Upper lobe of right lung (tissue), 1 donor: ENCODE results near the gene TRAF2. TPM values are rescaled to one million over a fixed set of nuclear protein-coding genes. Genes with fewer than 3 reads are reported as not detected.

ENCODE experiments used
- ATAC-seq: fragments of 200-7000 bp; cut with Tn5 transposase; one replicate; pipeline ENCODE4 v1.9.1; 2020; ENCODE audit warnings: mild to moderate bottlenecking, moderate library complexity
- DNase-seq: peaks from one replicate; pipeline ENCODE4 v3.0.0-alpha.2; 2020
- H3K27ac ChIP-seq: fragments of 200-600 bp; one replicate; pipeline ENCODE4 v1.8.0; 2022
- H3K27me3 ChIP-seq: fragments of 200-600 bp; one replicate; pipeline ENCODE4 v1.8.0; 2022; ENCODE audit warnings: mild to moderate bottlenecking
- H3K36me3 ChIP-seq: fragments of 200-600 bp; one replicate; pipeline ENCODE4 v1.8.0; 2022
- H3K4me1 ChIP-seq: fragments of 200-600 bp; one replicate; pipeline ENCODE4 v1.8.0; 2022
- H3K4me3 ChIP-seq: fragments of 200-600 bp; one replicate; pipeline ENCODE4 v1.8.0; 2022; ENCODE audit warnings: mild to moderate bottlenecking
- H3K9me3 ChIP-seq: fragments of 200-600 bp; one replicate; pipeline ENCODE4 v1.8.0; 2022
- CTCF ChIP-seq: fragments of 200-600 bp; IDR thresholded peaks from one replicate; pipeline ENCODE4 v1.8.0; 2022; ENCODE audit warnings: antibody characterized with exemption
- intact Hi-C: fragments of 100-400 bp; cut with DNase I; formaldehyde crosslinking; loops from one replicate; pipeline ENCODE4 v1.11.0; 2022
- total RNA-seq: library from RNA; stranded (reverse); fragmentation: NEBNext Ultra II Directional; extraction: Animal tissue kit (Norgen Biotek cat#: 25700); gene quantifications from one replicate; pipeline ENCODE4 v1.2.1, GENCODE V29; 2021
- donor health status: DM: no; HTN: yes; CAD: no; lungs with severe emphysema.

Gene TRAF2
- total RNA-seq, 1 donor from 2014 or later: 14.8 TPM

- Histone ChIP-seq H3K4me1 (peaks cover 12% of the 10 kb centered on the region), H3K36me3 (no peaks in the 10 kb centered on the region), H3K27ac (no peak overlapping the region), H3K4me3 (no peak overlapping the region), H3K27me3 (no peaks in the 10 kb centered on the region), H3K9me3 (no peaks in the 10 kb centered on the region)
- TF ChIP-seq CTCF: no peak
- intact Hi-C loops: no loop called here
- DNase-seq (no peak), ATAC-seq (no peak)
Observed at GRCh38 chr9:136853596-136854112, 32.7 kb upstream of the TRAF2 start.

- peaks cover 14% of the 10 kb centered on the region for H3K4me1 ChIP-seq
- H3K4me3 ChIP-seq: no peak overlapping the region
- no peaks in the 10 kb centered on the region for H3K9me3 ChIP-seq
- intact Hi-C loops: no loop called here
- no peak for TF ChIP-seq CTCF
- ATAC-seq: no peak
- H3K36me3 ChIP-seq: no peaks in the 10 kb centered on the region
- no peaks in the 10 kb centered on the region for H3K27me3 ChIP-seq
- no peak for DNase-seq
- no peak overlapping the region for H3K27ac ChIP-seq
Observed at GRCh38 chr9:136854113-136854841, 32.0 kb upstream of the TRAF2 start.

- intact Hi-C loops: no loop called here
- no peak for TF ChIP-seq CTCF
- no peaks in the 10 kb centered on the region for H3K9me3 ChIP-seq
- ATAC-seq (no peak), DNase-seq (no peak)
- peaks cover 13% of the 10 kb centered on the region for H3K4me1 ChIP-seq
- no peaks in the 10 kb centered on the region for H3K36me3 ChIP-seq
- H3K27me3 ChIP-seq: no peaks in the 10 kb centered on the region
- no peak overlapping the region for H3K4me3 ChIP-seq
- H3K27ac ChIP-seq: no peak overlapping the region
Observed at GRCh38 chr9:136854842-136855460, 31.4 kb upstream of the TRAF2 start.

GRCh38 chr9:136855461-136856078, 30.7 kb upstream of the TRAF2 start:
- no peaks in the 10 kb centered on the region for H3K27me3 ChIP-seq
- H3K4me3 ChIP-seq: no peak overlapping the region
- no peaks in the 10 kb centered on the region for H3K9me3 ChIP-seq
- H3K27ac ChIP-seq: no peak overlapping the region
- no peak for TF ChIP-seq CTCF
- H3K4me1 ChIP-seq: peaks cover 7% of the 10 kb centered on the region
- H3K36me3 ChIP-seq: peaks cover 1% of the 10 kb centered on the region
- no peak for DNase-seq
- intact Hi-C loops: no loop called here
- no peak for ATAC-seq

- H3K36me3 ChIP-seq: peaks cover 7% of the 10 kb centered on the region
- H3K4me3 ChIP-seq: no peak overlapping the region
- peaks cover 4% of the 10 kb centered on the region for H3K4me1 ChIP-seq
- H3K27ac ChIP-seq: no peak overlapping the region
- TF ChIP-seq CTCF: no peak
- intact Hi-C loops: no loop called here
- ATAC-seq: no peak
- no peak for DNase-seq
- H3K9me3 ChIP-seq: no peaks in the 10 kb centered on the region
- no peaks in the 10 kb centered on the region for H3K27me3 ChIP-seq
Observed at GRCh38 chr9:136856079-136856476, 30.2 kb upstream of the TRAF2 start.
